Activated CD4-positive, alpha-beta T cell treated with anti-CD3 and anti-CD28 coated beads, Interleukin-2, amount 10 ng/mL, durations not matched to agents 24 days and 14 days (primary cell): ENCODE results near the gene TAX1BP1. TPM values are rescaled to one million over a fixed set of nuclear protein-coding genes. Genes with fewer than 3 reads are reported as not detected.

Source experiments
- DNase-seq: peaks from one replicate; pipeline ENCODE4 v3.0.0; 2022
- H3K27ac Mint-ChIP-seq: one replicate; pipeline ENCODE4 v1.8.0; 2022; ENCODE audit warnings: mild to moderate bottlenecking, mixed read lengths
- H3K27me3 Mint-ChIP-seq: one replicate; pipeline ENCODE4 v1.8.0; 2022; ENCODE audit warnings: mixed read lengths
- H3K36me3 Mint-ChIP-seq: one replicate; pipeline ENCODE4 v1.8.0; 2022; ENCODE audit warnings: low read depth, mild to moderate bottlenecking, mixed read lengths
- H3K4me1 Mint-ChIP-seq: one replicate; pipeline ENCODE4 v1.8.0; 2021; ENCODE audit warnings: mixed read lengths
- H3K4me3 Mint-ChIP-seq: one replicate; pipeline ENCODE4 v1.8.0; 2022; ENCODE audit warnings: mild to moderate bottlenecking, moderate library complexity, mixed read lengths
- H3K9me3 Mint-ChIP-seq: one replicate; pipeline ENCODE4 v1.8.0; 2021; ENCODE audit warnings: mixed read lengths
- intact Hi-C: fragments of 100-400 bp; cut with micrococcal nuclease; formaldehyde crosslinking; loops from one replicate; pipeline ENCODE4 v1.15.1; 2023
- total RNA-seq: library from RNA; stranded (reverse); gene quantifications from 2 replicates; pipeline ENCODE4 v1.2.3, GENCODE V29; 2022

Gene TAX1BP1
- total RNA-seq, 1 donor from 2014 or later, result 91.5 TPM

DNA sequence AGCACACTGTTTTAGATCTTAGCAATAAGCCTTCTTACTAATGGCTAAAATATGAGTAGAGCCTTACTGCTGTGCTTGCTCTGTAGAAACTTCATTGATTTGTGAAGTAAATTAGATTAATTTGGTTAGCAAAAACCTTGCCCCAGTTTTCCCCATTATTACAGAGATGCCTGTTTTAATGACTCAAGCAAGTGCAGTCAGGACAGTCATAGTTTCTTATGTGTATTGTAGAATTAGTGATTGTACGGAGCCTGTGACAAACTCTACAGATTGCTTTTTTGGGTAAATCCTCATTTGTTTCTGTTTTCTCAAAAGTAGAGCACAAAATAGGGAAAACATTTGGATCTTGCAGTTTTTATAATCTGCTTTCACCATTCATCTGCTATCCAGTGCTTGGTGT is 7.0 kb downstream of the TAX1BP1 start:
- H3K4me3 Mint-ChIP-seq, result no peak overlapping the region
- peaks cover 15% of the 10 kb centered on the region for H3K4me1 Mint-ChIP-seq
- no peaks in the 10 kb centered on the region for H3K27me3 Mint-ChIP-seq
- H3K27ac Mint-ChIP-seq, result no peak overlapping the region
- DNase-seq, result no peak
- H3K36me3 Mint-ChIP-seq, result peaks cover 30% of the 10 kb centered on the region
- H3K9me3 Mint-ChIP-seq, result no peaks in the 10 kb centered on the region
- intact Hi-C loops, result no loop called here

DNA sequence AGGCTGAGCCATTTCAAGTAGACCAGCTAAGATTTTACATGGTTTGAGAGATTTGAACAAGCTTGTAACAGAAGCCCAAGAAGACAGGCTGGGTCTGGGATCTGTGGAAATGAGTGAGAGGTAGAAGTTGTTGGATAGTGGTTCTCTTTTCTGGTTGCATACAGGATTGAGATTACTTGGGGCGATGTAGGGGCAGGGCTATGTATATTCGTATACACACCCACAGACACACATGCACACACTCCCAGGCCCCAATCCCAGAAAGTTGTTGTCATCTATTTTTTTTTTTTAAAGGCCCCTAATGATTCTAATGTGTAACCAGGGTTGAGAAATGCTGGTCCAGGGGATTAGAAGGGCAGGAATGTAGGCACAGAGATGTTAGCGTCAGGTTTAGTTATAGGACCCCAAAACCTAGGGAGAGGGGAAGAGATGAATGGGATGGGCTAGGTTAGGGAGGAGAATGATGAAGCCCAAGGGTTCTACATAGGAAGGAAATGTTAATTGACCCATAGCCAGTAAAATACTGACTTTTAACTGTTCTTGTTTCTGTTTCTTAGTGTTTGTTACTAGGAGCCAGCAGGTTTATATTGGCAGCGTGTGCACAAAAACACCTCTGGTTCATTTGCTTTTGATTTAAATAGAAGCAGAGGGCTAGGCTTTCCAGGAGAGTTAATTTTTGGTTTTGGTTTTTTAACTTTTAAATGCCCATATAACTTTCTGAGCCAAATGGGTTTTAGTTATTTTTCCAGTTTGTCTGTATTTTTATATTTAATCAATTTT is 7.8 kb downstream of the TAX1BP1 start:
- Mint-ChIP-seq H3K27ac (peak overlapping the region; percentile 54), H3K27me3 (no peaks in the 10 kb centered on the region), H3K9me3 (no peaks in the 10 kb centered on the region), H3K4me1 (peaks cover 12% of the 10 kb centered on the region), H3K4me3 (no peak overlapping the region), H3K36me3 (peaks cover 35% of the 10 kb centered on the region)
- intact Hi-C loops, result no loop called here
- DNase-seq, result no peak

DNA sequence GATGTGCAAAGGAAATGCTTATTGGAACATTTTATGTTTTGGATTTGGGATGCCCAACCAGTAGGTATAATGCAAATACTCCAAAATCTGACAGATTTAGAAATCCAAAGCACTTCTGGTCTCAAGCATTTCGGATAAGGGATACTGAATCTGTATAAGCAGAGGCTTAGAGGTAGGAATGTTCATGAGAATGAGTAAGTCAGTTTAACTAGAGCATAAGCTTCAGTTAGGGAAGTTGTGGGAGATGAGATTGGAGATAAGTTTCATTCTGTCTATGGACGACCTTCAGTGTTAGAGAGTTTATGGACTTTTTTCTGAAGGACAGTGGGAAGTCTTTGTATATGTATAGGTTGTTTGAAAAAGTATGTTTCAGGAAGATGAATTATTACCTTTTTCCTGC is 10.4 kb downstream of the TAX1BP1 start:
- Mint-ChIP-seq H3K9me3 (no peaks in the 10 kb centered on the region), H3K4me1 (peaks cover 11% of the 10 kb centered on the region), H3K27me3 (no peaks in the 10 kb centered on the region), H3K36me3 (peaks cover 42% of the 10 kb centered on the region), H3K4me3 (no peak overlapping the region), H3K27ac (no peak overlapping the region)
- intact Hi-C loops, result no loop called here
- no peak for DNase-seq

DNA sequence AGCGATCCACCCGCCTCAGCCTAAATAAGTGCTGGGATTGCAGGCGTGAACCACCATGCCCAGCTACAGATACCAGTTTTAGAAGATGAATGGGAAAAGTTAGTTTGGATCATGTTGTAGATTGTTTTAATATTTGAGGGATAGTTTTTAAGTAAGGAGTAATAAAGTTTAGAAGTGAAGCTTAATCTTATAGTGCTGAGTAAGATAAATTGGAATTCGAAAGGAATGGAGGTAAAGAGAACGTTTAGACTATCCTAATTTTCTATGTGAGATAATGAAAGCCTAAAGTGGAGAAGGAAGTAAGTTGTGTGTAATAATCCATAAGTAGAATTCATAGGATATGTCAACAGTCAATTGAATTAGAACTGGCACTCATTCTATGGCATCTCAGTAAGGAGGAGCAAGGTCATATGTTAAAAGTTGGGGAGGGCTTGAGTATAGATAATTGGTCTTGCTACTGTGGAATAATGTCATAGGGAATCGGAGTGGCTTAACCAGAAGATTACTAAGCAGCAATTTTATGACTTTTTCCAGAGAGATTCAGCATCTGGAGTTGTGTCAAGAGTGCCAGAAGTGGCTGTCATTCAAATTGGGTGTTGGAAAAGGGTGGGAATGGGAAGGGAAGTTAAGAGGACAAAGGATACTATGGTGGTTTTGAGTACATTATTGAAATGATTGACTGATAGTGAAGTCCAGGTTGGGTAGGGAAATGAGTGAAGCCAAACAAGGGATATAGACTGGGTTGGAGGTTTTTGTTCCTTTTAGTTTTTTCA is 12.1 kb downstream of the TAX1BP1 start:
- no peaks in the 10 kb centered on the region for H3K9me3 Mint-ChIP-seq
- intact Hi-C loops, result no loop called here
- H3K27ac Mint-ChIP-seq, result no peak overlapping the region
- peaks cover 6% of the 10 kb centered on the region for H3K4me1 Mint-ChIP-seq
- no peaks in the 10 kb centered on the region for H3K27me3 Mint-ChIP-seq
- H3K4me3 Mint-ChIP-seq, result no peak overlapping the region
- H3K36me3 Mint-ChIP-seq, result peaks cover 49% of the 10 kb centered on the region
- DNase-seq, result no peak

DNA sequence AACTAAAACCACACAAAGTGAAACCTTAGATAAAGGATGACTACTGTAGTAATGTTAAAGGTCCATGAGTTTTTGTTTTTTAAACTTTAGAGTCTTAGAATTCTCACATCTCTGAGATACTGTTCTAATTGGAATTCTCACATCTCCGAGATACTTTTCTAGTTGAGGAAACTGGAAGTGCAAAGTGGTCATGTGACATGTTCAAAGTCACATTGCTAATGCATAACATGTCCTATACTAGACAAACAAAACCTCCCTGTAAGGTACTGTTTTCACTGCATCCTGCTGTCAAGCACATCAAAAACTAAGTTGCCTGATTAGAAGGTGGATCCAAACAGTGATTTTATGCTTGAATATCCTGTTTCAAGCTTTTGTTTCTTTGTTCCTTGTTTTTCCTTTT is 13.9 kb downstream of the TAX1BP1 start:
- DNase-seq, result no peak
- H3K27me3 Mint-ChIP-seq, result no peaks in the 10 kb centered on the region
- no peak overlapping the region for H3K4me3 Mint-ChIP-seq
- H3K9me3 Mint-ChIP-seq, result no peaks in the 10 kb centered on the region
- H3K36me3 Mint-ChIP-seq, result peaks cover 51% of the 10 kb centered on the region
- H3K27ac Mint-ChIP-seq, result no peak overlapping the region
- intact Hi-C loops, result no loop called here
- peaks cover 5% of the 10 kb centered on the region for H3K4me1 Mint-ChIP-seq

DNA sequence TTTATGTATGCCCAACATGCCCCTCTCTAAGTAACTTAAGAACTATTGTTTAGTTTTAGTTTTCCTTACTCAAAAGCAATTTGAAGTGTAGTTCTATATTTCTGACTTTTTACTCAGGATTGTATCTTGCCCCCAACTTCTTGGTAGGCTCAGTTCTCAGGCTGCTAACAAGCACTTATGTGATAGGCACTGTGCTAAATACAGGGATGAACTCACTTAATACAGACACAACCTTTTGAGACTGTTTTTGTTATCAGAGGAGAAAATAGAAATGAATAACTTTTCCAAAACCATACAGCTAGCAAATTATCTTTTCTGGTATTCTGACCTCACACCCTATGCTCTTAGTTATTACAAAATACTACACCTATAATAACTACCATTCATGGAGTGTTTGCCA is 16.3 kb downstream of the TAX1BP1 start:
- no peak for DNase-seq
- no peaks in the 10 kb centered on the region for H3K27me3 Mint-ChIP-seq
- intact Hi-C loops, result no loop called here
- no peak overlapping the region for H3K4me3 Mint-ChIP-seq
- no peak overlapping the region for H3K27ac Mint-ChIP-seq
- peaks cover 3% of the 10 kb centered on the region for H3K4me1 Mint-ChIP-seq
- H3K9me3 Mint-ChIP-seq, result no peaks in the 10 kb centered on the region
- H3K36me3 Mint-ChIP-seq, result peaks cover 39% of the 10 kb centered on the region

DNA sequence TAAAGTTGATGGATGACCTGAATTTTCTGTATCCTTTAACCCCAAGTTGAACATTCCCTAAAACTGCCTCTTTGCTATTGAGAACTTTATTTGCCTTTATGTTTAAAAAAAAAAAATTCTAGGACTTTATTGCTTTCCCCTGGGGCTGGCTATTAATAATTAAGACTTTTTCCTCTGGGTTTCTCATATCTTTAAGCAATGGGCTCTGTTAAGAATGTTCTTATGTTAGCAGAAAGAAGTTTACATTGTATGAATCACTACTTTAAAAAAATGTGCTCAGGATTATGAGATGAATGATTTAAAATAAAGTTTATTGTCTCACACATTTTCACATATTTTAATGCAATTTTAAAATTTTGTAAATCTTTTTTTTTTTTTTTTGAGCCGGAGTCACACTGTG is 19.5 kb downstream of the TAX1BP1 start:
- Mint-ChIP-seq H3K9me3 (no peaks in the 10 kb centered on the region), H3K4me1 (peaks cover 9% of the 10 kb centered on the region), H3K4me3 (no peak overlapping the region), H3K36me3 (peaks cover 32% of the 10 kb centered on the region), H3K27me3 (no peaks in the 10 kb centered on the region), H3K27ac (no peak overlapping the region)
- intact Hi-C loops, result no loop called here
- no peak for DNase-seq

DNA sequence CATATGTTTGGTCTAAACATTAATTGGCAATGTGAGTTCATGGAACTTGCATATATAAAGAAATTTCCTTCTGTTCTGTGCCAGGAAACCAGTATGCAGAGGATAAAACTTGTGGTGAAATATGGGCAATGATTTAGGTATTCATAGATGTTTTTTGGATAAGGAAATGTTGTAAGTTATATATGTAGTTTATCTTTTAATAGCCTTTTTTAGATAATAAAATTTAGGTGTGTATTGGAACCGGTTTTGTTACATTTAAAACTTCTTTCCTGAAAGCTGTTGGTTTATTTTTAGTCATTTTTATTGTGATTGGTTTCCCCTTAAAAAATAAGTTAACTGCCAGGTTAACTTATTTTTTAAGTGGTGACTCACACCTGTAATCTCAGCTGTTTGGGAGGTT is 22.1 kb downstream of the TAX1BP1 start:
- peaks cover 6% of the 10 kb centered on the region for H3K4me1 Mint-ChIP-seq
- H3K27me3 Mint-ChIP-seq, result no peaks in the 10 kb centered on the region
- H3K36me3 Mint-ChIP-seq, result peaks cover 31% of the 10 kb centered on the region
- H3K27ac Mint-ChIP-seq, result no peak overlapping the region
- no peaks in the 10 kb centered on the region for H3K9me3 Mint-ChIP-seq
- intact Hi-C loops, result no loop called here
- H3K4me3 Mint-ChIP-seq, result no peak overlapping the region
- DNase-seq, result no peak

DNA sequence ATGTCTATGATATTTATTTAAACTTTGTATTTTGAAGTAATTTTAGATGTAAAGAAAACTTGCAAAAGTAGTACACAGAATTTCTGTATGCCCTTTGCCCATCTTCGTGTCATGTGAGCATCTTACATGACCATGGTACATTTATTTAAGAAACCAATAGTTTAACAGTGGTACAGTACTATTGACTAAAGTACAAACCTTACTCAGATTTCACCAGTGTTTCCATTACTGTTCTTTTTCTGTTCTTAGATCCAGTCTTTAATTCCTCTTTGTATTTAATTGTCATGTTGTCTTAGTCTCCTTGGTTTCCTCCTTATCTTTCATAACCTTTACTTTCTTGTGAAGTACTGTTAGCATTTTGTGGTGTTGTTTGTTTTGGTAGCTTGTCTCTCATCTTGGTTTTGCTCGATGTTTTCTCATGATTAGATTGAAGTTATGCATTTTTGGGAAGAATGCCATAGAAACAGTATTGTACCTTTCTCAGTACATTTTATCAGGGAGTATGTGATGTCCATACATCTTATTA is 24.1 kb downstream of the TAX1BP1 start:
- peaks cover 6% of the 10 kb centered on the region for H3K4me1 Mint-ChIP-seq
- H3K27me3 Mint-ChIP-seq, result no peaks in the 10 kb centered on the region
- intact Hi-C loops, result no loop called here
- DNase-seq, result no peak
- no peaks in the 10 kb centered on the region for H3K9me3 Mint-ChIP-seq
- no peak overlapping the region for H3K4me3 Mint-ChIP-seq
- no peak overlapping the region for H3K27ac Mint-ChIP-seq
- peaks cover 22% of the 10 kb centered on the region for H3K36me3 Mint-ChIP-seq

DNA sequence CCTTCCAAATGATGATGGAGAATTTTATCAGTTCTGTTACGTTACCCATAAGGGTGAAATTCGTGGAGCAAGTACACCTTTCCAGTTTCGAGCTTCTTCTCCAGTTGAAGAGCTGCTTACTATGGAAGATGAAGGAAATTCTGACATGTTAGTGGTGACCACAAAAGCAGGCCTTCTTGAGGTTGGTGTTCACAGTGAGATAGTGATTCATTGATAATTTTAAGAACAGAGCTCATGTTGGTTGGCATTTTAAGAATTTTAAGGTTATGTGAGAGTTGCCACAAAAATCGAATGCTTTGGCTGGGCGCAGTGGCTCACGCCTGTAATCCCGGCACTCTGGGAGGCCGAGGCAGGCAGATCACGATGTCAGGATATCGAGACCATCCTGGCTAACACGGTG is 25.9 kb downstream of the TAX1BP1 start:
- DNase-seq, result no peak
- intact Hi-C loops, result no loop called here
- Mint-ChIP-seq H3K27me3 (no peaks in the 10 kb centered on the region), H3K36me3 (peaks cover 30% of the 10 kb centered on the region), H3K4me3 (no peak overlapping the region), H3K27ac (no peak overlapping the region), H3K4me1 (peaks cover 6% of the 10 kb centered on the region), H3K9me3 (no peaks in the 10 kb centered on the region)

DNA sequence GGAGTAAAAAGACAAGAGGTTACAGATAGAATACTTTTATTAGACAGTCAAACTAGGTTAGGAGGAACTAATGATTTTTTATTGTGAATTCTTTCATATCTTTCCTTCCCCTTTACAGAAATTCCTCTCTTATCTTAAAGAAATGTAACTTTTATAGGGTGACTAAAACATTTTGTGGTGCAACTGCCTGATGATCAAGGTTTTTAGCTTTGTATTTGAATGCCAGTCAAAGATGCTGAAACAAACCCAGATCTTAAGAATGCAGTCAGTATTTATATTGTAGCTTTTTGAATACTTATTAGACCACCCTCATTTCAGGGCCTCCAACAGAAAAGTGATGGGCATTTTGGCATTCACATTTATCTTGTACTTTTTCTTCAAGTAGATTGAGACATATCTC is 27.4 kb downstream of the TAX1BP1 start:
- DNase-seq, result no peak
- intact Hi-C loops, result no loop called here
- H3K4me1 Mint-ChIP-seq, result peaks cover 3% of the 10 kb centered on the region
- H3K9me3 Mint-ChIP-seq, result no peaks in the 10 kb centered on the region
- H3K36me3 Mint-ChIP-seq, result peaks cover 27% of the 10 kb centered on the region
- H3K27me3 Mint-ChIP-seq, result no peaks in the 10 kb centered on the region
- H3K4me3 Mint-ChIP-seq, result no peak overlapping the region
- H3K27ac Mint-ChIP-seq, result no peak overlapping the region

DNA sequence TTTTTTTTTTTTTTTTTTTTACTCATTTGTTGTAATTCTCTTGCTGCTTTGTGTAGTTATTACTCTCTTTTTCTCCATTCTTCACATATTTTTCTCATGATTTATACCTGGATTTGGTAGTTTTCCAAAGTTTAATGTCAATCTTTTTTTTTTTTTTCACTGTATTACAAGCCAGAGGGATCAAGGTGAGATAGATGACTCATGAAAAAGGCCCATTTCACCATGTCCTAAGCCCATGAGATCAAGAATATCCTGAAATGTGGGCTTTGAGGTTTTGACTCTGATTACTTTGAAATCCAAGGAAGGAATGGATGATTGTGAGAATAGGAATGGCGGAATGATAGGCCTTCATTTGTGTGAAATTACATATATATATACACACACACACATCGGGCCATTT is 31.1 kb downstream of the TAX1BP1 start:
- H3K27ac Mint-ChIP-seq, result no peak overlapping the region
- peaks cover 29% of the 10 kb centered on the region for H3K36me3 Mint-ChIP-seq
- H3K4me1 Mint-ChIP-seq, result no peaks in the 10 kb centered on the region
- no peak for DNase-seq
- H3K27me3 Mint-ChIP-seq, result no peaks in the 10 kb centered on the region
- H3K9me3 Mint-ChIP-seq, result no peaks in the 10 kb centered on the region
- intact Hi-C loops, result no loop called here
- no peak overlapping the region for H3K4me3 Mint-ChIP-seq

DNA sequence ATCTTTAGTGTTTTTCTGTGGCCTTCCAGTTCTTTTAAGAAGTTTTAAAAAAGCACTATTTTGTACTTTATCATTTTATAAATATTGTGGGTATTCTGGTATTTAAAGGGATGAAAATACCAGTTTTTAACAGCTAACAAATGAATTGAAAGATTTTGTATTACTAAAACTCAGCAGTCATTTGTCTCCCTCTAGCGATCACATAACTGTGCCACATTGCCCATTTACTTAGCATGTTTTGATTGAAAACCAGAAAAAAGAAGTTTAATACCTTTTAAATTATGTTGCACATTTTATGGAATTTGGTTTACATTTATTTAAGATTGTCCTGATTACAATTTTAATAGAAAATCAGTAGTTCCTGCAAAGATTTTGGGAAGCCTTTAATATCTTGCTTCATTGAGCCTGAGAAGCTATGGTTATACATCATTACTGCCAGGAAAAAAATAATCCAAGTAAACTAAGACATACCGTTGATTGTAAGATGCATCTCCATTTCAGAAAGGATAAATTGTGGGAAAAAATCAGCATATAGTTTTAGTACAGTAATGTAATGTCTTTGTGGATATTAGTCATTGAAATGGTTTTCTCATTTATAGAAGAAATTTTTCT is 34.9 kb downstream of the TAX1BP1 start:
- intact Hi-C loops, result no loop called here
- Mint-ChIP-seq H3K36me3 (peaks cover 22% of the 10 kb centered on the region), H3K4me3 (no peak overlapping the region), H3K9me3 (no peaks in the 10 kb centered on the region), H3K4me1 (no peaks in the 10 kb centered on the region), H3K27ac (no peak overlapping the region), H3K27me3 (no peaks in the 10 kb centered on the region)
- DNase-seq, result no peak

DNA sequence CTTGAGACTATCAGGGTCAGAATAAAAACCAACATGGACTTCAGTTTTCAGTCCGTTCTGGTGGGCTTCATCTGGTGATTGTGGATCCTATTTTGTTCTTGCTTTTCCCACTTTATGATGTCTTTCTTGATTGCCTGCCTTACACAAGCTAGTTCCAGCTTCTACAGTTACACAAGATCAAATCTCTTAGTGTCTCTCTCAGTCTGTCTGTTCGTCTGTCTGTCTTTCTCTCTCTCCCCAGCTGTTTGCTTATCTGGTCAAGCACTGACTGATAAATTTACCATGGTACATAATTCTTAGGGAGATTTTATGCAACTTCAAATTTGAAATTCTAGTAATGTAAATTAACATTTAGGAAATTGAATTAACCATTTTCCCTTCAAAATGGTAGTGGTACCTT is 35.8 kb downstream of the TAX1BP1 start:
- no peak overlapping the region for H3K27ac Mint-ChIP-seq
- no peaks in the 10 kb centered on the region for H3K27me3 Mint-ChIP-seq

More for the DNA sequence above, 35.8 kb downstream of the TAX1BP1 start:
- no peaks in the 10 kb centered on the region for H3K4me1 Mint-ChIP-seq
- no peaks in the 10 kb centered on the region for H3K9me3 Mint-ChIP-seq
- H3K4me3 Mint-ChIP-seq, result no peak overlapping the region
- intact Hi-C loops, result no loop called here
- H3K36me3 Mint-ChIP-seq, result peaks cover 17% of the 10 kb centered on the region
- no peak for DNase-seq
